Measurements from ENCODE around the gene SUPT16H. TPM values are rescaled to one million over a fixed set of nuclear protein-coding genes. Genes with fewer than 3 reads are reported as not detected.

Gene SUPT16H
- total RNA-seq, 1 donor from 2014 or later = 108 TPM

DNA sequence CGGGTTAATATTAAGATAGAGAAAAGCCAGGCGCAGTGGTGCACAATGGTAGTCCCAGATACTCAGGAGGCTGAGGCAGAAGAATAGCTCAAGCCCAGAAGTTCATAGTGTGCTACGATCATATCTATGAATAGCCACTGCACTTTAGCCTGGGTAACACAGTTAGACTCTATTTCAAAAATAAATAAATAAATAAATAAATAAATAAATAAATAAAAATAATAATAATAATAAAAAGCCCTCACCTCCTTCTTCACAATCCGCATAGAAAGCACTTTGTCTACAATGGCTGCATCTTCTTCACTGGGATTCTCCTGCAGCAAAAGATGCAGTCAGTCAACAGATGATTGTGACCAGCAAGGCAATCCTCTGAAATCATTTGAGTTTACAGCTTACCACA lies 31.5 kb upstream of the SUPT16H start:
- DNase-seq (ENCODE audit: low spot score, unreplicated experiment) = no peak
- H3K27ac Mint-ChIP-seq = no peak overlapping the region
- H3K4me3 Mint-ChIP-seq (ENCODE audit: low read depth) = no peak overlapping the region
- no peaks in the 10 kb centered on the region for H3K9me3 Mint-ChIP-seq (ENCODE audit: low read depth)
- H3K4me1 Mint-ChIP-seq (ENCODE audit: low read depth) = no peaks in the 10 kb centered on the region
- peaks cover 33% of the 10 kb centered on the region for H3K36me3 Mint-ChIP-seq (ENCODE audit: insufficient read depth)
- no peak for TF ChIP-seq CTCF (IDR thresholded peaks at IDR 0.05; ENCODE audit: unreplicated experiment)
- no peaks in the 10 kb centered on the region for H3K27me3 Mint-ChIP-seq

DNA sequence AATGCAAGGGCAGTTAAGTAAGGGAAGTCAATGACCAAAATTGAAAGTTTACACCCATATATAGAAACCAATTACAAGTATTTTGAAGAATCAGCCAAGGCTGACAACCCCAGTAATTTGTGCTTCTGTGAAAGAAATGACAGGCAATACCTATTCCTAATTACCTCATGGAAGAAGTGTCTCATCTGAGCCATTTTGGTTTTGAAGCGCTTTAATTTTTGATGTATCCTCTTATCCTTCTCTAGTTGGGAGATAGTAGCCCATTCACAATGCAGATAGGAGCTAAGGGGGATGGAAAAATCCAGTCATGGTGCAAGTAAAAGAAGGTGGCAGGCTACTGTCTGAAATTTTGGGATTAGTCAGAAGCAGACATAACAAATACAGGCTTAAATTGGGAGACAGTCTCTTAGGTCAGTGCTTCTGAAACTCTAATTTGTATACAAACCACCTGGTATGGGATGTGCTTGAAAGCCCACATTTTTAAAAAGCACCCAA lies 30.4 kb upstream of the SUPT16H start:
- Mint-ChIP-seq H3K36me3 (ENCODE audit: insufficient read depth) (peaks cover 36% of the 10 kb centered on the region), H3K4me1 (ENCODE audit: low read depth) (no peaks in the 10 kb centered on the region), H3K4me3 (ENCODE audit: low read depth) (no peak overlapping the region), H3K9me3 (ENCODE audit: low read depth) (no peaks in the 10 kb centered on the region), H3K27ac (no peak overlapping the region), H3K27me3 (no peaks in the 10 kb centered on the region)
- no peak for TF ChIP-seq CTCF (IDR thresholded peaks at IDR 0.05; ENCODE audit: unreplicated experiment)
- no peak for DNase-seq (ENCODE audit: low spot score, unreplicated experiment)

DNA sequence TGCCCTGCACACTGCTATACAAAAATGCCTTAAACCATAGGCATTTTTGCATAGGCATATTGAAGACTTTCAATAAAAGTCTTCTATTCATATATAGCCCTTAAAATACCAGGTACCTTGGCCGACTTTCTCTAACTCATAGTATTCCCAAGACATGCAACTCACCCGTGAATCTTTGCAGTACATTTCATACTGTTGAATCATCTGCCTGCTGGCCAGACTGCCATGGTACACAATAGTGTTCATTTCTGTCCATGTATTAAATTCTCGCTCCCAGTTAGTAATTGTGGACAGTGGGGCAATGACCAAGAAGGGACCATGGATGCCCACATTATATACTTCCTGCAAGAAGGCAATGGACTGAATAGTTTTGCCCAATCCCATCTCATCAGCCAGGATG lies 24.3 kb upstream of the SUPT16H start:
- no peaks in the 10 kb centered on the region for H3K4me1 Mint-ChIP-seq (ENCODE audit: low read depth)
- peaks cover 39% of the 10 kb centered on the region for H3K36me3 Mint-ChIP-seq (ENCODE audit: insufficient read depth)
- no peak overlapping the region for H3K27ac Mint-ChIP-seq
- no peak overlapping the region for H3K4me3 Mint-ChIP-seq (ENCODE audit: low read depth)
- no peak for TF ChIP-seq CTCF (IDR thresholded peaks at IDR 0.05; ENCODE audit: unreplicated experiment)
- no peak for DNase-seq (ENCODE audit: low spot score, unreplicated experiment)
- H3K27me3 Mint-ChIP-seq = no peaks in the 10 kb centered on the region
- no peaks in the 10 kb centered on the region for H3K9me3 Mint-ChIP-seq (ENCODE audit: low read depth)

- Mint-ChIP-seq H3K27ac (no peak overlapping the region), H3K27me3 (no peaks in the 10 kb centered on the region), H3K4me1 (ENCODE audit: low read depth) (no peaks in the 10 kb centered on the region), H3K4me3 (ENCODE audit: low read depth) (no peak overlapping the region), H3K36me3 (ENCODE audit: insufficient read depth) (peaks cover 36% of the 10 kb centered on the region), H3K9me3 (ENCODE audit: low read depth) (no peaks in the 10 kb centered on the region)
- no peak for TF ChIP-seq CTCF (IDR thresholded peaks at IDR 0.05; ENCODE audit: unreplicated experiment)
- DNase-seq (ENCODE audit: low spot score, unreplicated experiment) = no peak
Observed at GRCh38 chr14:21406213-21406612, 22.4 kb upstream of the SUPT16H start.

DNA sequence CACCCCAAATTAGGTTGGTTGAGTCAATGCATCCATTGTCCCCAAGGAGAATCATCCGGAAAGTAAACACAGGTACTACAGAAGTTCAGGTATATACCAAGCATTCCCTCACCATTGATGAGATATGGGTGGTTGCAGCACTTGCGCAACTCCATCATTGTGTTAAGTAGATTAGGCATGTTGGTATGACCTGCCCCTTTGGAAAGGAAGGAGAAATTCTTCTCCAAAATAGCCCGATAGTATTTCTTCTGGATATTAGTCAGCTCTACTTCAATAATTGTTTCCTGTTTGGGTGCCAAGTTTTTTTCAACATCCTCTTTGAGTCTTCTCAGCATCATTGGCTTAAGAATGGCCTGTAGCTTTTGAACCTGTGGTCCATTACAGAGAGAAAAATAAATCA lies 21.3 kb upstream of the SUPT16H start:
- H3K36me3 Mint-ChIP-seq (ENCODE audit: insufficient read depth) = peaks cover 38% of the 10 kb centered on the region

More for the DNA sequence above, 21.3 kb upstream of the SUPT16H start:
- H3K27me3 Mint-ChIP-seq = no peaks in the 10 kb centered on the region
- H3K27ac Mint-ChIP-seq = no peak overlapping the region
- no peaks in the 10 kb centered on the region for H3K4me1 Mint-ChIP-seq (ENCODE audit: low read depth)
- no peak overlapping the region for H3K4me3 Mint-ChIP-seq (ENCODE audit: low read depth)
- no peaks in the 10 kb centered on the region for H3K9me3 Mint-ChIP-seq (ENCODE audit: low read depth)
- no peak for TF ChIP-seq CTCF (IDR thresholded peaks at IDR 0.05; ENCODE audit: unreplicated experiment)
- no peak for DNase-seq (ENCODE audit: low spot score, unreplicated experiment)
